ENCODE measurements around the gene UGT1A5.

- TF ChIP-seq POLR2AphosphoS5 (IDR thresholded peaks at IDR 0.05; ENCODE audit: borderline replicate concordance, low read depth, low read length) (no peak), EZH2 (IDR thresholded peaks at IDR 0.05) (no peak)
Measured at GRCh38 chr2:233663911-233664310, 48.8 kb upstream of the UGT1A5 start.

Measured in SK-N-MC (cell line).